Suppressor macrophage (primary cell): ENCODE results near the gene BCL2L11.
"Not testable (repeated sequence)": the region's sequence is repeated elsewhere in the genome, so short reads cannot be mapped to it uniquely, and the experiment has no call there.

ENCODE experiments used
- DNase-seq, 4 experiments: peaks; one replicate each; pipeline ENCODE4 v3.0.0-alpha.2; 2020 to 2022
- total RNA-seq, 17 experiments: gene quantifications; one replicate each; lab custom pipeline; 2026; ENCODE audit warnings: mixed read lengths in 6 of 17, inconsistent platforms in 3 of 17; lab: John Stamatoyannopoulos, UW

BCL2L11 gene, protein sequence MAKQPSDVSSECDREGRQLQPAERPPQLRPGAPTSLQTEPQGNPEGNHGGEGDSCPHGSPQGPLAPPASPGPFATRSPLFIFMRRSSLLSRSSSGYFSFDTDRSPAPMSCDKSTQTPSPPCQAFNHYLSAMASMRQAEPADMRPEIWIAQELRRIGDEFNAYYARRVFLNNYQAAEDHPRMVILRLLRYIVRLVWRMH
- total RNA-seq: 2.8 to 80.1 (median 5.3) reads per million in 17 experiments

GRCh38 chr2:111120253-111121027, at the start of gene BCL2L11:
TSS of gene BCL2L11 (plus strand) at chr2:111120914. CDS start at chr2:111123746, 2,832 bp downstream.
- DNase-seq: peak; percentile 87 to 95 (median 91)

- DNase-seq: peak; percentile 64 to 85 (median 80)
Measured at GRCh38 chr2:111071600-111072171, 49.0 kb upstream of the BCL2L11 start.

- no peak for DNase-seq
Measured at GRCh38 chr2:111072220-111072871, 48.4 kb upstream of the BCL2L11 start.

DNA sequence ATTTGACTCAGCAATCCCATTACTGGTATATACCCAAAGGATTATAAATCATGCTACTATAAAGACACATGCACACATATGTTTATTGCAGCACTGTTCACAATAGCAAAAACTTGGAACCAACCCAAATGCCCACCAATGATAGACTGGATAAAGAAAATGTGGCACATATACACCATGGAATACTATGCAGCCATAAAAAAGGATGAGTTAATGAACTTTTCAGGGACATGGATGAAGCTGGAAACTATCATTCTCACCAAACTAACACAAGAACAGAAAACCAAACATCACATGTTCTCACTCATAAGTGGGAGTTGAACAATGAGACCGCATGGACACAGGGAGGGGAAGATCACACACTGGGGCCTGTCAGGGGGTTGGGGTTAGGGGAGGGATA, 38.1 kb upstream of the BCL2L11 start:
- DNase-seq: not testable (repeated sequence)

- DNase-seq: no peak
Measured at GRCh38 chr2:111091811-111092211, 28.9 kb upstream of the BCL2L11 start.

- DNase-seq: no peak
Measured at GRCh38 chr2:111094691-111095090, 26.0 kb upstream of the BCL2L11 start.

DNA sequence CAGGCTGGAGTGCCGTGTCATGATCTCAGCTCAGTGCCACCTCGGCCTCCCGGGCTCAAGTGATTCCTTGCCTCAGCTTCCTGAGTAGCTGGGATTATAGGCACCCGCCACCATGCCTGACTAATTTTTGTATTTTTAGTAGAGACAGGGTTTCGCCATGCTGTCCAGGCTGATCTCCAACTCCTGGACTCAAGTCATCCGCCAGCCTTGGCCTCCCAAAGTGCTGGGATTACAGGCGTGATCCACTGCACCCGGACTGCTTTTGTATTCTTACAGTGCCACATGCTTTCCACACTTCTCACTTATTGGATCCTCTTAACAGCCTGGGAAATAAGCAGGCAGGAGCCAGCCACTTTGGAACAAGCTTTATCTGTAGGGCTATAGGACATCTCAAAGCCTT, 25.3 kb upstream of the BCL2L11 start:
- DNase-seq: no peak

DNA sequence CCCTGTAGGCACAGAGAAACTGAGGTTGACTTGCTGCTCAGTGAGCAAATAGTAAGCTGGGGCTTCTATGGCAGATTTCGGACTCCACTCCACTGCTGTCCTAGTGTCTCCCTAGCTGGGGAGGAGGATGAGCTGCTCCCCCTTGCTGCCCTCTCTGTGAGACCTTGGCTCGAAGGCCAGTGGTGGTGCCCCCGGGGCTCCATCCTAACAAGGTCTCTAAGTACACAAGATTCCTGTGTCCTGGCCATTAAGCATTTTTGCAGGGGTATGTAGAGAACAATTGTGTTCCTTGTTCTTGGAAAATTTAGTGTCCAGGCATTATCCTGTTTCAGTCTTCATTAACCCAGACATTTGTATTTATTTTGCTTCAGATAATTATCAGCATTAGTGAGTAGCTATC, 21.3 kb upstream of the BCL2L11 start:
- DNase-seq: no peak

GRCh38 chr2:111100087-111100764, 20.5 kb upstream of the BCL2L11 start:
- no peak for DNase-seq

- DNase-seq: peak; percentile 58 to 84 (median 75)
Measured at GRCh38 chr2:111100765-111101162, 19.9 kb upstream of the BCL2L11 start.

GRCh38 chr2:111101592-111101991, 19.1 kb upstream of the BCL2L11 start:
- no peak for DNase-seq

- no peak for DNase-seq
Measured at GRCh38 chr2:111102216-111102615, 18.5 kb upstream of the BCL2L11 start.

- DNase-seq: peak in 2 of 4 experiments; percentile 21 to 25
Measured at GRCh38 chr2:111105926-111106325, 14.8 kb upstream of the BCL2L11 start.

DNA sequence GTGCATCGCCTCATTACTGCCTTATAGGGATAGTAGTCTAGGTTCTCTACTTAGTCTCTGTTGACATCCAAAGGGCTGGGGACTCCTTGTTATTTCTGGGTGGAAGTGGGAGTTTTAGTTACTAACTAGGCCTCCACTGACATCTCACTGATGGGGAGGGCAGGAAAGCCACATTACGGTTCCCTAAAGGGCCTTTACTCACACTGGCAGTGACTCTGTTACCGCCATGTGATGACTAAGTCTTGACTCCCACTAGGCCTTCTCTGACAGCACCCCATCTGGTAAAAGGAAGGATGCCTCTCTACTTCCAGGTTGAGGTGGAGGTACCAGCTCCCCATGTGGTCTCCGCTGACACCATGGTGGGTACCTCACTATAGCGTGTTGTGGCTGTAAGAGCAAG, 14.0 kb upstream of the BCL2L11 start:
- peak; percentile 38 to 70 (median 54) for DNase-seq

GRCh38 chr2:111108745-111109271, 11.9 kb upstream of the BCL2L11 start:
- DNase-seq: no peak

GRCh38 chr2:111111101-111111755, 9.5 kb upstream of the BCL2L11 start:
- no peak for DNase-seq

DNA sequence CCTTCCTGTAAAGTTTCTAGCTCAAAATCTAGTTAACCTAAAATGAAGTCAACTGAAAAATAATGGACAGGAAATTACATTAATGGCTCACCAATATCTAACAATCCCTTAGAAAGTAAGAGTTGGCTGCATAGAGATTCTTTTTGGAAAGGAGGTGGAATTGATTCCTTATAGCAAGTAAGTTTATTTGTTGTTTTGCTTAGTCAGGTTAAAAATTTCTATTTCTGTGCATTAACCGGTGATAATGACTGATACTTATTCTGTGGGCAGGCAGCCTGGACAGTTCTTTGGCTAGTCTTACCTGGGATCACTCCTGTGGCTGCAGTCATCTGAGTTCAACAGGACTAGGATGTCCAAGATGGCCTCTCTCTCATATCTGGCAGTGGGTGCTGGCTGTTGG, 6.9 kb upstream of the BCL2L11 start:
- DNase-seq: no peak

GRCh38 chr2:111116011-111116746, 4.5 kb upstream of the BCL2L11 start:
- no peak for DNase-seq

DNA sequence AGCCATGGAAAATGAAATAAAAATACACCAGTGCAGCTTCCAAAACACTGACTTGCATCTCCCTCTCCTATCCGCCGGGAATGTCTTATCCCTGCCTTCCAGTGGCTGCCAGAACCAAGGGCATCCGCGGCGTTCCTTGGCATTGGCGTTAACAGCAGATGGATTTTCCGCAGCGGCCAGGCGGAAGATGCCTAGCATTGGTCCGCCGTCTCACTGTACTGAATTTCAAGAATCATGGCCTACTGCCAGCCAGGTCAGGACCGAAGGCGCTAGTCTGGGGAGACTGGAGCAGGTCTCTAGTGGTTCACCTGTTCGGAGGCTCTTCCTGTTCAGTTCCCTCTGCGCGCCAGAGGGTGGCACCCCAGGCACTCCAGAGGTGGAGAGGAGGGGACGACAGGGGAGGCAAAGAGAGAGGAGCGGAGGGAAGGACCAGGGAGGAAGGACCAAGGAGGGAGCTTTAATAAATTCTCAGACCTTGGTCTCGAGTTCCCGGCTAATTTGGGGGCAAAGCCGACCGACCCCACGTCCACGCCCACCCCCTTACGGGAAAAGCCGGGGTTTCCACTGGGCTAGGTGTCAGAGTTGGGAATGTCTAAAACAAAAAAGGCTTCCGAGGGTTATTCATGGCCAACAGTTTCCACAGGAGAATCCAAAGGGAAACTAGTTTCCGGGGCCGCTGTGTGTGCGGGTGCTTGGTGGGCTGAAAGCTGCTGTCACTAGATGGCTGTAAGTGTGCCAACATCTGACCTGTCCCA, 3.7 kb upstream of the BCL2L11 start:
- DNase-seq: peak; percentile 41 to 72 (median 62)
